ENCODE measurements around the gene SLC9A3. TPM values are rescaled to one million over a fixed set of nuclear protein-coding genes. Genes with fewer than 3 reads are reported as not detected.
A peak's percentile ranks its signal among the peaks of the same experiment; 100 is the strongest.

SLC9A3 gene
- total and polyA plus RNA-seq, 2 of the 13 experiments (the other 11 are each of a cell fraction or from before 2014, with no cell fraction given) = 1.5 to 1.8 TPM

- TF ChIP-seq ZNF781 (CRISPR knock-in tag; IDR thresholded peaks at IDR 0.05; ENCODE audit: borderline replicate concordance, not compliant biosample characterization) (peak; percentile 76), ELF1 (CRISPR knock-in tag; IDR thresholded peaks at IDR 0.05) (peak; percentile 86), POLR2A (IDR thresholded peaks at IDR 0.05; ENCODE audit: insufficient read depth in 1 of 2, low read depth in 2 of 2, low read length in 2 of 2) (peak; percentile 67 to 90), SAFB2 (CRISPR knock-in tag; IDR thresholded peaks at IDR 0.05; ENCODE audit: borderline replicate concordance, low read depth) (peak; percentile 32; the same call in 1 of the 2 replicates), ZNF639 (CRISPR knock-in tag; conservative IDR thresholded peaks at IDR 0.05) (0 out of 2 replicates have a peak, but pooled peaks have one; percentile 32), SIN3A (IDR thresholded peaks at IDR 0.05; ENCODE audit: borderline replicate concordance, low read depth, low read length) (peak; percentile 74; the same call in 1 of the 2 replicates), ZFP90 (CRISPR knock-in tag; IDR thresholded peaks at IDR 0.05; ENCODE audit: borderline replicate concordance) (peak; percentile 56; the same call in 1 of the 2 replicates), ZNF512B (CRISPR knock-in tag; IDR thresholded peaks at IDR 0.05; ENCODE audit: borderline replicate concordance) (no peak; the same call in 1 of the 2 replicates), ZC3H13 (CRISPR knock-in tag; IDR thresholded peaks at IDR 0.05) (peak; percentile 3; the same call in 1 of the 2 replicates), ZNF318 (CRISPR knock-in tag; IDR thresholded peaks at IDR 0.05) (no peak), SALL2 (CRISPR knock-in tag; IDR thresholded peaks at IDR 0.05) (0 out of 2 replicates have a peak, but pooled peaks have one; percentile 37), UBTF (CRISPR knock-in tag; IDR thresholded peaks at IDR 0.05) (peak; percentile 52; the same call in 1 of the 2 replicates)
Measured at GRCh38 chr5:442335-443238, 81.7 kb downstream of the SLC9A3 start, which contains the start of gene EXOC3 (continued).

All from HepG2 (cell line).